GM20431 (cell line): ENCODE results near the gene TMEM52B.
"Not testable (repeated sequence)": the region's sequence is repeated elsewhere in the genome, so short reads cannot be mapped to it uniquely, and the experiment has no call there.

Experiments used
- in situ Hi-C: fragments of 300-500 bp; cut with MseI, MboI; formaldehyde crosslinking; loops from one replicate; pipeline ENCODE4 v1.15.0; 2020; ENCODE audit warnings: low sequenced_read_pairs; ENCODE audit not compliant: unreplicated experiment

The TMEM52B gene

GRCh38 chr12:10167599-10167998, 11.2 kb upstream of the TMEM52B start:
- in situ Hi-C loops = no loop called here

GRCh38 chr12:10169104-10169503, 9.7 kb upstream of the TMEM52B start:
- in situ Hi-C loops = no loop called here

GRCh38 chr12:10170216-10170615, 8.6 kb upstream of the TMEM52B start:
- in situ Hi-C loops = no loop called here

GRCh38 chr12:10171973-10172728, 6.7 kb upstream of the TMEM52B start, which contains the start of gene OLR1:
TSS of gene OLR1 (minus strand) at chr12:10172132. CDS start at chr12:10172077, 55 bp downstream.
- in situ Hi-C loops = no loop called here

GRCh38 chr12:10174986-10175614, 3.7 kb upstream of the TMEM52B start:
- in situ Hi-C loops = no loop called here

- in situ Hi-C loops = no loop called here
These were observed 2.8 kb upstream of the TMEM52B start for GRCh38 chr12:10175846-10176636.

GRCh38 chr12:10179776-10180181, 947 bp downstream of the TMEM52B start:
- in situ Hi-C loops = no loop called here

GRCh38 chr12:10182354-10183049, 3.7 kb downstream of the TMEM52B start:
- in situ Hi-C loops = no loop called here

- in situ Hi-C loops = no loop called here
These were observed 5.5 kb downstream of the TMEM52B start for GRCh38 chr12:10184261-10184843.

GRCh38 chr12:10186299-10186698, 7.5 kb downstream of the TMEM52B start:
- in situ Hi-C loops = no loop called here

- in situ Hi-C loops = not testable (repeated sequence)
These were observed 8.1 kb downstream of the TMEM52B start for GRCh38 chr12:10186958-10187357.

- in situ Hi-C loops = no loop called here
These were observed 10.8 kb downstream of the TMEM52B start for GRCh38 chr12:10189653-10190052.

- in situ Hi-C loops = no loop called here
These were observed 11.9 kb downstream of the TMEM52B start for GRCh38 chr12:10190558-10191388.

- in situ Hi-C loops = no loop called here
These were observed 13.0 kb downstream of the TMEM52B start for GRCh38 chr12:10191865-10192264.

GRCh38 chr12:10194160-10194670, 15.4 kb downstream of the TMEM52B start:
- in situ Hi-C loops = no loop called here

- in situ Hi-C loops = no loop called here
These were observed 17.4 kb downstream of the TMEM52B start for GRCh38 chr12:10196210-10196609.

GRCh38 chr12:10197879-10198278, 19.0 kb downstream of the TMEM52B start:
- in situ Hi-C loops = no loop called here

GRCh38 chr12:10204495-10204894, 25.7 kb downstream of the TMEM52B start:
- in situ Hi-C loops = not testable (repeated sequence)
